SK-N-DZ (cell line): Measurements from ENCODE around the gene PPP2R3A.
A peak's percentile ranks its signal among the peaks of the same experiment; 100 is the strongest.

Experiments used
- DNase-seq: peaks from one replicate; pipeline ENCODE4 v3.0.0-alpha.2; 2015; ENCODE audit warnings: low spot score

Gene PPP2R3A

GRCh38 chr3:135966962-135967274, 1.4 kb downstream of the PPP2R3A start:
- DNase-seq = no peak

GRCh38 chr3:135967867-135968266, 2.3 kb downstream of the PPP2R3A start:
- no peak for DNase-seq

GRCh38 chr3:135970506-135971116, 5.1 kb downstream of the PPP2R3A start:
- no peak for DNase-seq

- DNase-seq = no peak
Measured at GRCh38 chr3:135973841-135974240, 8.3 kb downstream of the PPP2R3A start.

- no peak for DNase-seq
Measured at GRCh38 chr3:135975053-135975452, 9.5 kb downstream of the PPP2R3A start.

- no peak for DNase-seq
Measured at GRCh38 chr3:135975536-135975935, 10.0 kb downstream of the PPP2R3A start.

GRCh38 chr3:135980343-135980742, 14.8 kb downstream of the PPP2R3A start:
- DNase-seq = no peak

- DNase-seq = no peak
Measured at GRCh38 chr3:135981701-135982403, 16.3 kb downstream of the PPP2R3A start.

GRCh38 chr3:135982404-135982761, 16.9 kb downstream of the PPP2R3A start:
- no peak for DNase-seq

GRCh38 chr3:135982922-135983581, 17.5 kb downstream of the PPP2R3A start:
- DNase-seq = no peak

GRCh38 chr3:135987661-135988060, 22.1 kb downstream of the PPP2R3A start:
- DNase-seq = no peak

GRCh38 chr3:135989242-135989641, 23.7 kb downstream of the PPP2R3A start:
- DNase-seq = no peak

- no peak for DNase-seq
Measured at GRCh38 chr3:135990903-135991302, 25.4 kb downstream of the PPP2R3A start.

- no peak for DNase-seq
Measured at GRCh38 chr3:135991621-135992020, 26.1 kb downstream of the PPP2R3A start.

GRCh38 chr3:135992072-135992471, 26.5 kb downstream of the PPP2R3A start:
- DNase-seq = no peak

- no peak for DNase-seq
Measured at GRCh38 chr3:135994708-135995337, 29.3 kb downstream of the PPP2R3A start.

- DNase-seq = no peak
Measured at GRCh38 chr3:135995766-135996165, 30.2 kb downstream of the PPP2R3A start.

GRCh38 chr3:135997554-135998320, 32.2 kb downstream of the PPP2R3A start:
- DNase-seq = no peak

GRCh38 chr3:136008221-136008620, 42.7 kb downstream of the PPP2R3A start:
- no peak for DNase-seq

- no peak for DNase-seq
Measured at GRCh38 chr3:136008732-136009470, 43.4 kb downstream of the PPP2R3A start.

- DNase-seq = peak; percentile 72
Measured at GRCh38 chr3:136018876-136019275, 53.3 kb downstream of the PPP2R3A start.
